Tibial artery (tissue), 4 donors: Measurements from ENCODE around the gene SORBS2.

Experiments
- DNase-seq, 2 donors: peaks; one replicate each; pipeline ENCODE4 v3.0.0-alpha.2; 2019
- H3K27ac ChIP-seq, 2 donors: fragments of 200-600 bp; sonication (generic) in 1 of 2; 1 replicate in 1 of 2; 2 replicates in 1 of 2; pipeline ENCODE4 v1.5.1; 2018 to 2019; ENCODE audit warnings: mild to moderate bottlenecking in 1 of 2
- H3K27me3 ChIP-seq, 2 donors: fragments of 200-600 bp; sonication (generic) in 1 of 2; one replicate each; pipeline versions ENCODE4 v1.5.1 to v1.6.0; 2016 to 2019
- H3K36me3 ChIP-seq, 3 donors: fragments of 200-600 bp; sonication (generic) in 2 of 3; one replicate each; pipeline ENCODE4 v1.5.1; 2016 to 2019; ENCODE audit warnings: mild to moderate bottlenecking in 2 of 3
- H3K4me1 ChIP-seq, 4 donors: fragments of 200-600 bp; sonication (generic) in 2 of 4; 1 replicate in 3 of 4; 2 replicates in 1 of 4; pipeline ENCODE4 v1.5.1; 2016 to 2019
- H3K4me3 ChIP-seq, 2 donors: fragments of 200-600 bp; sonication (generic) in 1 of 2; 1 replicate in 1 of 2; 2 replicates in 1 of 2; pipeline ENCODE4 v1.5.1; 2018 to 2019; ENCODE audit warnings: mild to moderate bottlenecking in 2 of 2
- H3K9me3 ChIP-seq, 3 donors: fragments of 200-600 bp; sonication (generic) in 1 of 3; one replicate each; pipeline ENCODE4 v1.5.1; 2016 to 2019
- intact Hi-C: fragments of 100-400 bp; cut with DNase I; formaldehyde crosslinking; loops from one replicate; pipeline ENCODE4 v1.15.0; 2023; ENCODE audit warnings: low total_unique reads
- TF ChIP-seq, protein P1 (sequence below), 2 experiments: fragments of 200-600 bp in 1 of 2; fragments of 450-650 bp in 1 of 2; IDR thresholded peaks; one replicate each; pipeline ENCODE4 v1.5.1; 2017 to 2019; ENCODE audit warnings: antibody characterized with exemption in 2 of 2, mild to moderate bottlenecking in 1 of 2, moderate library complexity in 1 of 2

The SORBS2 gene

GRCh38 chr4:185677637-185678314 is 134.2 kb downstream of the SORBS2 start:
- no peak overlapping the region for H3K27ac ChIP-seq

GRCh38 chr4:185672618-185673017 is 139.4 kb downstream of the SORBS2 start:
- Histone ChIP-seq H3K4me3 (no peak overlapping the region), H3K27ac (peak overlapping the region; percentile 74 to 76), H3K27me3 (no peaks in the 10 kb centered on the region), H3K9me3 (no peaks in the 10 kb centered on the region), H3K4me1 (peaks cover 0 to 40% (median 13%) of the 10 kb centered on the region in 4 donors), H3K36me3 (peaks cover 13 to 20% (median 15%) of the 10 kb centered on the region in 3 donors)
- intact Hi-C loops, result no loop called here
- TF ChIP-seq, protein P1, sequence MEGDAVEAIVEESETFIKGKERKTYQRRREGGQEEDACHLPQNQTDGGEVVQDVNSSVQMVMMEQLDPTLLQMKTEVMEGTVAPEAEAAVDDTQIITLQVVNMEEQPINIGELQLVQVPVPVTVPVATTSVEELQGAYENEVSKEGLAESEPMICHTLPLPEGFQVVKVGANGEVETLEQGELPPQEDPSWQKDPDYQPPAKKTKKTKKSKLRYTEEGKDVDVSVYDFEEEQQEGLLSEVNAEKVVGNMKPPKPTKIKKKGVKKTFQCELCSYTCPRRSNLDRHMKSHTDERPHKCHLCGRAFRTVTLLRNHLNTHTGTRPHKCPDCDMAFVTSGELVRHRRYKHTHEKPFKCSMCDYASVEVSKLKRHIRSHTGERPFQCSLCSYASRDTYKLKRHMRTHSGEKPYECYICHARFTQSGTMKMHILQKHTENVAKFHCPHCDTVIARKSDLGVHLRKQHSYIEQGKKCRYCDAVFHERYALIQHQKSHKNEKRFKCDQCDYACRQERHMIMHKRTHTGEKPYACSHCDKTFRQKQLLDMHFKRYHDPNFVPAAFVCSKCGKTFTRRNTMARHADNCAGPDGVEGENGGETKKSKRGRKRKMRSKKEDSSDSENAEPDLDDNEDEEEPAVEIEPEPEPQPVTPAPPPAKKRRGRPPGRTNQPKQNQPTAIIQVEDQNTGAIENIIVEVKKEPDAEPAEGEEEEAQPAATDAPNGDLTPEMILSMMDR (IDR thresholded peaks at IDR 0.05), result no peak
- DNase-seq, result no peak

More at GRCh38 chr4:185677637-185678314, 134.2 kb downstream of the SORBS2 start:
- H3K9me3 ChIP-seq, result no peaks in the 10 kb centered on the region
- H3K27me3 ChIP-seq, result no peaks in the 10 kb centered on the region
- intact Hi-C loops, result no loop called here
- peaks cover 9 to 16% (median 13%) of the 10 kb centered on the region in 3 donors for H3K36me3 ChIP-seq
- H3K4me1 ChIP-seq, result peaks cover 0 to 43% (median 6%) of the 10 kb centered on the region in 4 donors
- DNase-seq, result no peak
- TF ChIP-seq, protein P1 (IDR thresholded peaks at IDR 0.05), result no peak
- H3K4me3 ChIP-seq, result no peak overlapping the region

- intact Hi-C loops, result no loop called here
- Histone ChIP-seq H3K27ac (peak overlapping the region; percentile 74 to 76), H3K27me3 (no peaks in the 10 kb centered on the region), H3K4me1 (peaks cover 0 to 40% (median 13%) of the 10 kb centered on the region in 4 donors), H3K9me3 (no peaks in the 10 kb centered on the region), H3K4me3 (no peak overlapping the region), H3K36me3 (peaks cover 8 to 16% (median 11%) of the 10 kb centered on the region in 3 donors)
- TF ChIP-seq, protein P1 (IDR thresholded peaks at IDR 0.05), result no peak
- no peak for DNase-seq
Measured at GRCh38 chr4:185672151-185672550, 139.8 kb downstream of the SORBS2 start.

GRCh38 chr4:185671496-185671895 is 140.5 kb downstream of the SORBS2 start:
- Histone ChIP-seq H3K36me3 (peaks cover 6 to 9% (median 7%) of the 10 kb centered on the region in 3 donors), H3K4me1 (peaks cover 0 to 40% (median 13%) of the 10 kb centered on the region in 4 donors), H3K9me3 (no peaks in the 10 kb centered on the region), H3K27ac (peak overlapping the region; percentile 74 to 76), H3K4me3 (no peak overlapping the region), H3K27me3 (no peaks in the 10 kb centered on the region)
- TF ChIP-seq, protein P1 (IDR thresholded peaks at IDR 0.05), result no peak
- no peak for DNase-seq
- intact Hi-C loops, result no loop called here

DNA sequence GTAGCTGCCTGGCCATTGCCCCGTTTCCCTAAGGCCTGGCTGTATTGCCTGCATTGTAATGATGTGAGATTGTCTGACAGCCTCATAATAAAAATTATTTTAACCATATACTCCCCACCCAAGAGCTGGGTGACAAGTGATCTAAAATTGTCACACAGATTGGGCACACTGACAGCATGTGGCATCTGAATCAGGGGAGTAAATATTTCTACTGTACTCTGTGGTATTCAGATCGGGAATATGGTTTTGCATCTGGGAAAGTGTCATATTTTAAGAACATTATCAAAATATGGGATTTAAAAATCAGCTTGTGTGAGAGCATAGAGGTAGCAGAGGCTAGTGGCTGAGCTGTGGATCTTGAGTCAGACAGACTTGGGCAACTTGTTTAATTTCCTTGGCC is 140.9 kb downstream of the SORBS2 start:
- peaks cover 7 to 8% (median 7%) of the 10 kb centered on the region in 3 donors for H3K36me3 ChIP-seq
- H3K27ac ChIP-seq, result peak overlapping the region; percentile 74 to 76
- H3K4me1 ChIP-seq, result peaks cover 0 to 40% (median 13%) of the 10 kb centered on the region in 4 donors
- no peaks in the 10 kb centered on the region for H3K27me3 ChIP-seq
- H3K9me3 ChIP-seq, result no peaks in the 10 kb centered on the region
- DNase-seq, result no peak
- H3K4me3 ChIP-seq, result no peak overlapping the region
- TF ChIP-seq, protein P1 (IDR thresholded peaks at IDR 0.05), result no peak
- intact Hi-C loops, result no loop called here
